AML-193 (cell line): ENCODE measurements around the gene IQCE.

ENCODE experiments used
- DNase-seq, 2 experiments: peaks; one replicate each; lab custom pipeline; 2025; lab: John Stamatoyannopoulos, UW

Gene IQCE

GRCh38 chr7:2663121-2663886 is 104.5 kb downstream of the IQCE start:
- DNase-seq, result no peak

- DNase-seq, result no peak
Observed at GRCh38 chr7:2663960-2664359, 105.2 kb downstream of the IQCE start.
